ENCODE results near the gene CYS1.
"Not testable (repeated sequence)": the region's sequence is repeated elsewhere in the genome, so short reads cannot be mapped to it uniquely, and the experiment has no call there.

Gene CYS1

DNA sequence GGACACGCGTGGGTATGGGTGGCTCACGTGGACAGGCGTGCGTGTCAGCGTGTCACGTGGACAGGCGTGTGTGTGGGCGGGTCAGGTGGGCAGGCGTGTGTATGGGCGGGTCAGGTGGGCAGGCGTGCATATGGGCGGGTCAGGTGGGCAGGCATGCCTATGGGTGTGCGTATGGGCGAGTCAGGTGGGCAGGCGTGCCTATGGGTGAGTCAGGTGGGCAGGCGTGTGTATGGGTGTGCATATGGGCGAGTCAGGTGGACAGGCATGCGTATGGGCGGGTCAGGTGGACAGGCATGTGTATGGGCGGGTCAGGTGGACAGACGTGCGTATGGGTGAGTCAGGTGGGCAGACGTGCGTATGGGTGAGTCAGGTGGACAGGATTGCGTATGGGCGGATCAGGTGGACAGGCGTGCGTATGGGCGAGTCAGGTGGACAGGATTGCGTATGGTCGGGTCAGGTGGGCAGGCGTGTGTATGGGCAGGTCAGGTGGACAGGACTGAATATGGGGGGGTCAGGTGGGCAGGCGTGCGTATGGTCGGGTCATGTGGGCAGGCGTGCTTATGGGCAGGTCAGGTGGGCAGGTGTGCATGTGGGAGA lies 67.7 kb downstream of the CYS1 start:
- DNase-seq (ENCODE audit: low read depth in 2 of 2), result not testable (repeated sequence)

DNA sequence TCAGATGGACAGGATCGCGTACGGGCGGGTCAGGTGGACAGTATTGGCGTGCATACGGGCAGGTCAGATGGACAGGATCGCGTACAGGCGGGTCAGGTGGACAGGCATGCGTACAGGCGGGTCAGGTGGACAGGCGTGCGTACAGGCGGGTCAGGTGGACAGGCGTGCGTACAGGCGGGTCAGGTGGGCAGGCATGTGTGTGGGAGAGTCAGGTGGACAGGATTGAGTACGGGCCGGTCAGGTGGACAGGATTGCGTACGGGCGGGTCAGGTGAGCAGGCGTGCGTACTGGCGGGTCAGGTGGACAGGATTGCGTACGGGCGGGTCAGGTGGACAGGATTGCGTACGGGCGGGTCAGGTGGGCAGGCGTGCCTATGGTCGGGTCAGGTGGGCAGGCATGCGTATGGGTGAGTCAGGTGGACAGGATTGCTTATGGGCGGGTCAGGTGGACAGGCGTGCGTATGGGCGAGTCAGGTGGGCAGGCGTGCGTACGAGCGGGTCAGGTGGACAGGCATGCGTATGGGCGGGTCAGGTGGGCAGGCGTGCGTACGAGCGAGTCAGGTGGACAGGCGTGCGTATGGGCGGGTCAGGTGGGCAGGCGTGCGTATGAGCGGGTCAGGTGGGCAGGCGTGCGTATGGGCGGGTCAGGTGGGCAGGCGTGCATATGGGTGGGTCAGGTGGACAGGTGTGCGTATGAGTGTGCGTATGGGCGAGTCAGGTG lies 68.4 kb downstream of the CYS1 start:
- DNase-seq (ENCODE audit: low read depth in 2 of 2), result not testable (repeated sequence)

DNA sequence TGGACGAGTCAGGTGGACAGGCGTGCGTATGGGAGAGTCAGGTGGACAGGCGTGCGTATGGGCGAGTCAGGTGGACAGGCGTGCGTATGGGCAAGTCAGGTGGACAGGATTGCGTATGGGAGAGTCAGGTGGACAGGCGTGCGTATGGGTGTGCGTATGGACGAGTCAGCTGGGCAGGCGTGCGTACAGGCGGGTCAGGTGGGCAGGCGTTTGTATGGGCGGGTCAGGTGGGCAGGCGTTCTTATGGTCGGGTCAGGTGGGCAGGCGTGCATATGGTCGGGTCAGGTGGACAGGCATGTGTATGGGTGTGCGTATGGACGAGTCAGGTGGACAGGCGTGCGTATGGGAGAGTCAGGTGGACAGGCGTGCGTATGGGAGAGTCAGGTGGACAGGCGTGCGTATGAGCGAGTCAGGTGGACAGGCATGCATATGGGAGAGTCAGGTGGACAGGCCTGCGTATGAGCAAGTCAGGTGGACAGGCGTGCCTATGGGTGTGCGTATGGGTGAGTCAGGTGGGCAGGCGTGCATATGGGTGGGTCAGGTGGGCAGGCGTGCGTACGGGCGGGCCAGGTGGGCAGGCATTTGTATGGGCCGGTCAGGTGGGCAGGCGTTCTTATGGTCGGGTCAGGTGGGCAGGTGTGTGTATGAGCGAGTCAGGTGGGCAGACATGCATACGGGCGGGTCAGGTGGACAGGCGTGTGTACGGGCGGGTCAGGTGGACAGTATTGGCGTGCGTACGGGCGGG lies 69.2 kb downstream of the CYS1 start:
- not testable (repeated sequence) for DNase-seq (ENCODE audit: low read depth in 2 of 2)

DNA sequence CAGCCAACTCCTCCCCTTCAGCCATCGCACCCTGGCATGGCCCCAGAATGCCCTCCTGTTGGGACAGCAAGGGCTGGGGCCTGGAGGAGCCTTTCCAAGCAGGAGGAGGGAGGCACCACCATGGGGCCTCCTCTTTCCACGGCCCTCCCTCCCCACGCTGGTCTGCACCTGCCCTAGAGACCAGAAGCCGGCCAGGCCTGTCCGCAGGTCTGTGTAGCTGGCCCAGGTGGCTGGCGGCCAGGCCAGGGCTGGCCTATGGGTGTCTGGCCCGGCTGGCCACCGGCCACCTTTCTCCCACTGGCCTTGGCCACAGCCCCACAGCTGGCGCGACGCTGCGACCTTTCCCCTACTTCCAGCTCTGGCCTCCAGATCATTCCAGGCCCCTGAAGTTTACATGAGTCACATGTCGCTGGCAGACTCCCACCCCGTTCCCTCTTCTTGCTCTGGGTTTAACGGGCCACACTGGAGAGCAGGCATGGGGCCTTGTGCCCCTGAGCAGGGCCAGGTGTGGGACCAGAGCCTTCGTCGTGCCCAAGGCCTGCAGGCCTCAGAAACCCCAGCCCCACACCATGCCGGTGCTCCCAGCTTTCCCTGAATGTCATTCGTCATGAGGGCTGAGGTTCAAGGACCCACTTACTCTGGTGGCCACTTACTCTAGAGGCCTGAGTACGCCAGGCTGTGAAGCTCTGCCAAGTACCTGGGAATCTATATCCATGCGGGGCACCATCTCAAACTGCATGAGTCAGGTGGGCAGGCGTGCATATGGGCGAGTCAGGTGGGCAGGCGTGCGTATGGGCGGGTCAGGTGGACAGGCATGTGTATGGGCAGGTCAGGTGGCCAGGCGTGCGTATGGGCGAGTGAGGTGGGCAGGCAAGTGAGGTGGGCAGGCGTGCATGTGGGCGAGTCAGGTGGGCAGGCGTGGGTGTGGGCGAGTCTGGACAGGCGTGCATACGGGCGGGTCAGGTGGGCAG lies 70.1 kb downstream of the CYS1 start:
- no peak for DNase-seq (ENCODE audit: low read depth in 2 of 2)

DNA sequence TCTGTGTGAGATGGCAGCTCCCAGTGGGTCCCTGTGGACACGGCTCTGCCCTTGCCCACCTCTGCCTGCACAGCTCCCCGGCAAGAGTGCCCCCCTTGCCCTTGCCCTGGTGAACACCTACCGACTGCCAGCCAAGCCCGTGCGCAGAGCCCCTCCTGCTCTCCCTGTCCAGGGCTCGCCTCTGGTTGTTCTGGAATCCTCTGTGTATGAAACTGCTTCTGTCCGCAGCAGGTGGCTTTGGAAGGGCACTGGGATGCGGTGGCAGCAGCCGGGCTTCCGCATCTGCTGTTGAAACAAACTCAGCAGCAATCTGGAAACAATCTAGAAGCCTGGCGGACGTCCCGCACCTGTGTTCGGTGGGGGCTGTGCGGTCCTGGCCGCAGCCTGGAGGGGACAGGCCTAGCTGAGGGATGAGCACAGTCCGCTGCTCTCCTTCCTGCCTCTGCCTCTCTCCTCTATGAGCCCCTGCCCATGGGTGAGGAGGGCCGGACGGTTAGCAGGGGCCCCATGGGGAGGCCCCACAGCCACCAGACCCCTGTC lies 70.9 kb downstream of the CYS1 start:
- DNase-seq (ENCODE audit: low read depth in 2 of 2), result no peak

DNA sequence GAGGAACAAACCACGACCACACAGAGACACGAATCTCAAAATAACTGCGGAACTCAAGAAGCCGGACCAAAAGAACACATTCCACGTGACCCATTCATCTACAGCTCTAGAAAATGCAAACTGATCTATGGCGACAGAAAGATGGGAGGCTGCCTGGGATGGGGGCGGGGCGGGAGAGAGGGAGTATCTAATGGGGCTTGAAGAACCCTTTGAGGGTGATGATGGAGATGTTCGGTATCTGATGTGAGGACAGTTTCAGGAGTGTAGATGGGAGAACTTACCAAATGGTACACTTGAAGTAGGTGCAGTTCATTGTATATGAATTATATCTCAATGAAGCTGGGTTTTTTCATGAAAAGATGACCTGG lies 71.4 kb downstream of the CYS1 start:
- no peak for DNase-seq (ENCODE audit: low read depth in 2 of 2)

DNA sequence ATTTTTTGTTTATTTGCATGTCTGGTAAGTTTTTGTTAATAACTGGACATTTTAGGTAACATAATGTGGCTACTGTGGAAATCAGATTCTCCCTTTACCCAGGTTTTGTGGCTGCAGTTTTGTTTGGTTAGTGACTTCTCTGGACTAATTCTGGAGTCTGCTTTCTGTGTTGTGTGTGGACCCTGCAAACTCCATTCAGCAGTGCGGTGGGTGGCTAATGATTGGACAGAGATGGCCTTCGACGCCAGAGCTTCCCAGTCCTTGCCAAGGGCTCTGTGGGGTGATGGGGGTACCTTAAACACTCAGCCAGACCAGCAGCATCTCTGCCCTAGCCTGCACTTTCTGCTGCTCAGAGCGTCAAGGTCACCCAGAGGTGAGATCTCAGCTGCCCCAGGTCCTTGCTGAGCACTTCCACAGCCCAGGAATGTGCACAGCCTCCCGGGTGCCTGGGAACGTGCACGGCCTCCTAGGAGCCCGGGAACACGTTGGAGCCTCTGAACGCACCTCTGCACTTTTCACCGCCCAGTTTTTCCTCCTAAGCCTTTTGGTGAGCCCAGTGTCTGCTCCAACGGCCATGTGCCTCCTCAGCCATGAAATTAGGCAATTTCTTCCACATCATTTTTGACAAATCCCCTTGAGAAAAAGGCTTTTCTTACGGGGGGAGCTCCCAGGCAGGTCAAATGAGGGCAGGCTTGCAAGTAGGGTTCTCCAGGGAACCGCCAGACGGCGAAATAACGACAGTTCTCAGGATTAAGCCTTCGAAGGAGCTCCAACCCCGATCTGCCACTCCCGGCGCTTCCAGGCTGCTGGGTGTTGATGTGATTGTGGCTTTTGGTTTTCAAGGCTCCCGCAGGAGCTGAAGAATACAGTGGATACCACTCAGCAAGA lies 72.0 kb downstream of the CYS1 start:
- no peak for DNase-seq (ENCODE audit: low read depth in 2 of 2)

DNA sequence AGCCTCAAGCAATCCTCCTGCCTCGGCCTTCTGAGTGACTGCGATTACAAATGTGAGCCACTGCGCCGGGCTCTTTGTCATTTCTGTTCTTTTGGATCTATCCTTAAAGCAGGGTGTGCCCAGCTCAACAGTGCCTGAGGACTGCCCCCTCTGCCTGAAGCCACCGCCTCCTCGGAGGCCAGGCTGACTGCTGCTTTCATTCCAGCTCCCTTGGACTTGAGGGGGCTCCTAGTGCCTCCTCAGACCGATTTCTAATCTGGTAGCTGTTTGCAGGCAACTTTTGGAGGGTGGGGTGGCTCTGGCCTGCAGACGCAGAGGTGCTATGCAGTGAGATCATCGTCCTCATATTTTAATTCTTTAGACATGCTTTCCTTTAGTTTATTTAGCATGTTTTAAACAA lies 72.8 kb downstream of the CYS1 start:
- no peak for DNase-seq (ENCODE audit: low read depth in 2 of 2)

Data from stimulated activated CD8-positive, alpha-beta memory T cell treated with anti-CD3 and anti-CD28 coated beads, Interleukin-15, amount 100 ng/mL, for 4 hours (primary cell).